GM11168 (cell line): Measurements from ENCODE around the gene ARID1B.
"Not testable (repeated sequence)": the region's sequence is repeated elsewhere in the genome, so short reads cannot be mapped to it uniquely, and the experiment has no call there.

Experiments
- in situ Hi-C: fragments of 300-500 bp; cut with MboI; formaldehyde crosslinking; loops from one replicate; pipeline ENCODE4 v1.12.0; 2022; ENCODE audit warnings: low sequenced_read_pairs; ENCODE audit not compliant: unreplicated experiment

ARID1B gene

DNA sequence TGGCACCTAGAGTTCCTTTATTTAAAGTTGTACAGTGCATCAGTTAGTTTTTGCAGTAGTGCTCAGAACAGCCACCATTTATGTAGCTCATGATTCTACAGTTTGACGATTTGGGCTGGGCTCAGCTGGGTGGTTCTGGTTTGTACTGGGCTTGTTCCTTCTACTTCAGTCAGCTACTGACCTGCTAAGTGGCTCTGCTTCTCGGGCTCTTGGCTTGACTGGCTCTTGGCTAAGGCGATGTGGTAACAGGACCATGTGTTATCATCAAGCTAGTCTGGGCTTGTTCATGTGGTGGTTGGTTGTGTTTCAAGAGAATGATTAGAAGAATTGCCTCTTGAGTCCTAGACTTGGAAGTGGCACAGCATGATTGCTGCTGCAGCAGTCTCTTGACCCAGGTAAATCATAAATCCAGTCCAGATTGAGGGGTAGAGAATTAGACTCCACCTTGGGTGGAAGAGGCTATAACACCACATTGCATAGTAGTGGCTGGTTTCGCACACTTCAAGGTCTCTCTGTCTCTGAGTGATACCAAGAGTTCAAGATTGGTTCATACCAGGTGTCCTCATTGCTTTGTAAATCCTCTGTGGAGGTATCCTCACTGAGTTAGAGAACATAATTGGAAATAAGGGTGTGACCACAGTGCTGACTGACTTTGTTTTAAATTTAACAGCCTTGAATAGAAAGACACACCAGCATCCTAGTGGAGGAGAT is 253.0 kb downstream of the ARID1B start:
- in situ Hi-C loops, result no loop called here

DNA sequence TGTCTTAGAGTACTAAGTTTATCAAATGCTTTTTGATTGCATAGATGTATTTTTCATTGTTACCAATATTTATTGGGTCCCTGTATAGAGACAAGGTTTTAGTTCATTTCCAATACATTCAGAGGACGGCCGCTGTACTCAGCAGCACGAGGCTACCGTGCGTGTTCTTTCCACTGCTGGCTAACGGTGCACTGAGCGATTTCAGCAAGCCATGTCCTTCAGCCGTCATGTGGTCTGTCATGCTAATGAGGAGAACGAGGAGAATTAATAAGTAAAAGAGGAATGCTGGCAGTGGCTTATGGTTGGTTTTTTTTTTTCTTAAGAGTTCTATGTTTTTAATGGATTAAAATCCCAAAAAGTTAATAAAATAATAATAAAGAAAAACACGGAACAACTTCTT is 253.6 kb downstream of the ARID1B start:
- in situ Hi-C loops, result no loop called here

DNA sequence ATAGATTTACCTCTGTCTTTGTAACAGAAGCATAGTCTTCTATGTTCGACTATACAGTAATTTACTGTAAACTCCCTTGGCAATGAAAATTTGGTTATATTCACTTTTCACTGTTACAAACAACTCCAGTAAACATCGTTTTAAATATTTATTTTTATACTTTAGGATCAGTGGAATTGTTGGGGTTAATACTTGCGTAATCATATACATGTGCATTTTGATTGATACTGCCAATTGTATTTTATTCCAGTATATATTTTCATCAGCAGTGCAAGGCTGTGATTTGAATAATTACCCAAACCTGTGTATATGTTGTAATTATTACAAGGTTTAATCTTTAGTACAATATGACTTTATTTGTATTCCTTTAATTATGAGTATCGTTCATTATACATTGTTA is 255.7 kb downstream of the ARID1B start:
- in situ Hi-C loops, result no loop called here

DNA sequence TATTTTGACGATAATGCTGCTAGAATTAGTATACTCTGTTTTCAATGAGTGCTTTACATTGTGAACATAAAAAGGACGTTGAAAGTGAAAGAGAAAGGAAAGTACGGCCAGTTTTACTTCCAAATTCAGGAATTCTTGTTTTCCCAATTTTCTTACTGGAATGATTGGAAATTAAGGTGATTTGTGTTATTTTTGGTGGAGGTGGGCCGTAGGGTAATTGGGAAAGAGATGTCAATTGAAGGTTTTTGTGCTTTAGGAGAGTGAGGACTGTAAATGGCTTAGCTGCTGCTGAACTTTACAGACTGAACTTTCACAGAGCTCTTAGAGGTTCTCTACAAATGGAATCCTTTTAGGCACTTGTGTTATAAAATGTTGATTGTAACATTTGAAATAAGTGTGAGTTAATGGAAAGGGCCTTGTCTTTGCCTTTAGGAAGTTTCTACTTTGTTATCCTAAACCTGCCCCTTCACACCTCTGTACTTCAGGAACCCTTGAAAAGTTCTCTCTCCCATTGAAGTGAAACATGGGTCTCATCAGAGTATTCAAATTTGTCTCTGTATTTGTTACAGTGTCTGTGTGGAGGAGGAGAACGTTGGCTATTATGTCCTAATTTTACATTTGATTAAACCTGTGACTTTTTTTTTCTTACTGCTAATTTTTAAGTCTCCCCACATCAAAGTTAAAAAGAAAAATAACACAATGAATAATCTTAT is 256.4 kb downstream of the ARID1B start:
- in situ Hi-C loops, result no loop called here

- in situ Hi-C loops, result no loop called here
Measured at GRCh38 chr6:157034436-157035230, 257.5 kb downstream of the ARID1B start.

- in situ Hi-C loops, result no loop called here
Measured at GRCh38 chr6:157035546-157035945, 258.4 kb downstream of the ARID1B start.

DNA sequence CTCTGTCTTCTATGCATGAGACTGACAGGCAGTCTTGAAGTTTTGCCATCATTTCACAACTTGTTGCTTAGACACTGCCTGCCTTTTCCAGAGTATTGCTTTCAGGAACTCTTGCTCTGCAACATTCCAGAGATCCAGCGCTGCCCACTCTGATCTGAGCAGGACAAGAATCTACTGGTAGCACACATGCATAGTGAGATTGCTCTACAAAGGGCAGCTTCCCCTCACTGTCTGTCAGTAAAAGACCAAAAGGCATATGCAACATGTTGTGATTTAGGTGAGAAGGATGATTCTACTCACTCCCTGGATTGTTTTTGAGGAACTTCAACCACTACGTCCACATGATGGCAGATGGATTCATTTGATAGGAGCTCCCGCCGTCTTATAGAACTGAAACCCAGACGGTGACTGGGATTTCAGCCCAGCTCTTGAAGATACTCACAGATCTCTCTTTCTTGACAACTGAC is 259.1 kb downstream of the ARID1B start:
- in situ Hi-C loops, result no loop called here

DNA sequence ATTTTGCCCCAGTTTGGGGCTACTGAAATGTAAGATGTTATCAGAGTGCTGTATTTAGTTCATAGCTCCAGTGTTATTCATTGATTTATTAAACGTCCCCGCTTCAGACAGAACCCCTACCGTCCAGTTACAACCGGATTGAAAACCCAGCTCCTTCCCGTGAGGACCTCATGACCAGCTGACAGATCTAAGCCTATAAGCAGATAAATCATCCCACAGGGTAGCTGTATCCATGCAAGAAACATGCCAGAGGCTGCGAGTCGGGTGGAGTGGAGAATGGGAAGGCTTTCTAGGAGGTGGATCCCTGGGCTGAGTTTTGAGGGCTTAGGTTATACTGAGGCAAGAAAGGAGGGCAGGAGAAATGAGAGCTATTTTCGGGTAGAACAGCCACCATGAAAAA is 260.0 kb downstream of the ARID1B start:
- in situ Hi-C loops, result no loop called here

GRCh38 chr6:157038610-157039009 is 261.4 kb downstream of the ARID1B start:
- in situ Hi-C loops, result no loop called here

- in situ Hi-C loops, result not testable (repeated sequence)
Measured at GRCh38 chr6:157039639-157040038, 262.5 kb downstream of the ARID1B start.

- in situ Hi-C loops, result no loop called here
Measured at GRCh38 chr6:157040191-157040590, 263.0 kb downstream of the ARID1B start.

- in situ Hi-C loops, result no loop called here
Measured at GRCh38 chr6:157045831-157046454, 268.8 kb downstream of the ARID1B start.

- in situ Hi-C loops, result no loop called here
Measured at GRCh38 chr6:157046776-157047175, 269.6 kb downstream of the ARID1B start.

- in situ Hi-C loops, result no loop called here
Measured at GRCh38 chr6:157047328-157047727, 270.1 kb downstream of the ARID1B start.

DNA sequence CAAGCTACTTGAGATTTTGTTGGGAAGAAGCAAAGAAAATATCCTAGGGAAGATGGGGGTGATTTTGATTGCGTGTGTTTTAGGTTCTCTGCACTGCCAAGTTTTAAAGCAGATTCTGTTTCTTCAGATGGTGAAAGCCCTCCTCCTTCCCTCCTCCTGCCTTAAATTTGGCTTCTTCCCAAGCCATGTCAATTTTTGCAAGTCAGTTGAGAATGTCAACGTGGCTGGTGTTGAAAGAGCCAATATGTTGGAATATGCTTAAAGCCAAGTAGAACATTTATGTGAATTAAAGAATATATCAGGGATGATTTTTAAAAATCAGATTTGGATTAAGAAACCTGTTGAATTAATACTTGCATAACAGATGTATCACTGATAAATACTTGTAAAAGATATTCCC is 270.8 kb downstream of the ARID1B start:
- in situ Hi-C loops, result no loop called here

DNA sequence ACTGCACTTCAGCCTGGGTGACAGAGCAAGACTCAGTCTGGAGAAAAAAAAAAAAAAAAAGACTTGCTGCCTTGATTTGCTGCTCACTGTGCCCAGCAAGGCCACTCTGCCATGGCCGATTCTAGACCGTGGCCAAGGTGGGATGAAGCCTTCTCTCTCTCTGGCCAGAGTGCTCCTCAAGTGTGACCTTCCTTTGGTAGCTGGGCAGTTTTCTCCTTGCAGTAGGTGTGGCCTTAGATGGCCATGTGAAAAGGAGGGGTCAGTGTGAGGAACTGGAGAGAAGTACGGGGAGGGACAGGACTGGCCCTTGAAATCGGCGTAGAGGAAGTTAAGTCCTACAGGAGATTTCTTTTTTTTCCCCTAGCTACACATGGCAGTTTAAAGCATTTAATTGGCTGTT is 272.0 kb downstream of the ARID1B start:
- in situ Hi-C loops, result no loop called here

DNA sequence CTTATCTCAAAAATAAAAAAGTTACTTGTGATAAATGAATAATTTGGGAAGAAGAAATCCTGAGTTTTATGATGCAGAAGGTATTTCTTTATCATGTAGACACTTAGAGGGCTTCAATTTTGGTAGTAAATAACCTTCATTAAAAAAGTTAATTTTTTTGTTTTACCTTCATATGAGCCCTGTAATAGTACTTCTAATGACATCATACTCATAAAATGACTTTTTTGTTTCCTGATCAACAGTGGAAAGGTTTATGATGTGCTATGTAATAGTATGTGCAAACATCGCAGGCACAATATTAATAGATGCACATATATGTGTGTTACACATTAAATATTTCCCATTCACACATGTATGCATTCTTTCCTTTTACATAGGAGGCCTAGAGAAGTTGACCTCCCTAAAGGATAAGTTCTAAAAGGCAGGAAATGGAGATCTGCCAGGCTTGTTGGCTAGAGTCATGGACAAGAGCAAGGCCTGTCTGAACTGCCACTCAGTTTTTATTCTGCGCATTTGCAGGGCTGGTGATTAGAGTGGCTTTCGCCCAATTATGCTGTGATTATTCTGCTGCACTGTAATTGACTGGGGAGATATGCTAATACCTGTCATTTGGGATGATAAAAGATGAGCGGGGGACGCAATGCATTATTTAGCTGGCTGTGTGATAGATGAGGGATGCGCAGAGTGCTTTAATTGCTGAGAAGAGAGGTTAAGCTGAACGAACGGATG is 273.5 kb downstream of the ARID1B start:
- in situ Hi-C loops, result no loop called here

GRCh38 chr6:157054531-157054979 is 277.4 kb downstream of the ARID1B start:
- in situ Hi-C loops, result no loop called here

DNA sequence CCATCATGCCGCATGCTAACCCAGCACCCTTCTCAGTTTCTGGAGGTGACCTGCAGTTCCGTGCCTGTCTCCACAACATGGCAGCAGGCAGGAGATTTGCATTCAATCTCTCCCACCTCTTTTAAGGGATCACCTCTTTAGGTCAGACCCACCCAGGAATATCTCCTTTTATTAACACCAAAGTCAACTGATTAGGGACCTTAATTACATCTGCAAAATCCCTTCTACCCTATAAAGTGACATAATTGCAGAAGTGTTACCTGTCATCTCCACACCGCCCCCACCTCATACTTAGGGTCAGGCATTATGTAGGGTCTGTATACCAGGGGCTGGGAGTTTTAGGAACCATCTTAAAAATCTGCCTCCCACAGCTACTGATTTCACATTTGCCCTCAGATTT is 278.7 kb downstream of the ARID1B start:
- in situ Hi-C loops, result no loop called here

- in situ Hi-C loops, result no loop called here
Measured at GRCh38 chr6:157056275-157056674, 279.1 kb downstream of the ARID1B start.
